HUES48 (cell line): Measurements from ENCODE around the gene OGG1.

Source experiments
- H3K27ac ChIP-seq: one replicate; pipeline ENCODE4 v1.7.0; 2013; ENCODE audit warnings: low read depth, low read length, inconsistent platforms
- H3K27me3 ChIP-seq: 2 replicates; pipeline ENCODE4 v1.6.1; 2013; ENCODE audit warnings: mild to moderate bottlenecking, low read length; ENCODE audit not compliant: control insufficient read depth, insufficient read depth
- H3K36me3 ChIP-seq: 2 replicates; pipeline ENCODE4 v1.6.1; 2013; ENCODE audit warnings: low read length; ENCODE audit not compliant: control insufficient read depth, insufficient read depth
- H3K4me1 ChIP-seq: 2 replicates; pipeline ENCODE4 v1.6.1; 2013; ENCODE audit warnings: mild to moderate bottlenecking, low read length; ENCODE audit not compliant: control insufficient read depth, insufficient read depth
- H3K4me3 ChIP-seq: 2 replicates; pipeline ENCODE4 v1.5.1; 2013; ENCODE audit warnings: mild to moderate bottlenecking, low read depth, low read length
- H3K9ac ChIP-seq: 2 replicates; pipeline ENCODE4 v1.6.1; 2013; ENCODE audit warnings: mild to moderate bottlenecking, low read depth, low read length, moderate library complexity
- H3K9me3 ChIP-seq: 2 replicates; pipeline ENCODE4 v1.6.1; 2013; ENCODE audit warnings: low read length; ENCODE audit not compliant: control insufficient read depth, insufficient read depth

The OGG1 gene

GRCh38 chr3:9746330-9746729 is 3.4 kb upstream of the OGG1 start:
- H3K9me3 ChIP-seq, result no peaks in the 10 kb centered on the region
- peaks cover 77% of the 10 kb centered on the region for H3K36me3 ChIP-seq
- H3K27me3 ChIP-seq, result no peaks in the 10 kb centered on the region
- H3K4me3 ChIP-seq, result no peak overlapping the region
- no peak overlapping the region for H3K9ac ChIP-seq
- H3K27ac ChIP-seq, result no peak overlapping the region
- peaks cover 8% of the 10 kb centered on the region; the same call in 1 of the 2 replicates for H3K4me1 ChIP-seq

GRCh38 chr3:9747267-9747666 is 2.5 kb upstream of the OGG1 start:
- Histone ChIP-seq H3K27me3 (no peaks in the 10 kb centered on the region), H3K36me3 (peaks cover 77% of the 10 kb centered on the region), H3K27ac (no peak overlapping the region), H3K4me1 (peaks cover 8% of the 10 kb centered on the region; the same call in 1 of the 2 replicates), H3K4me3 (no peak overlapping the region), H3K9me3 (no peaks in the 10 kb centered on the region), H3K9ac (no peak overlapping the region)

GRCh38 chr3:9748031-9748430 is 1.7 kb upstream of the OGG1 start:
- Histone ChIP-seq H3K4me1 (peaks cover 8% of the 10 kb centered on the region; the same call in 1 of the 2 replicates), H3K36me3 (peaks cover 77% of the 10 kb centered on the region), H3K27me3 (no peaks in the 10 kb centered on the region), H3K27ac (no peak overlapping the region), H3K4me3 (no peak overlapping the region), H3K9ac (no peak overlapping the region), H3K9me3 (no peaks in the 10 kb centered on the region)

- H3K27ac ChIP-seq, result peak overlapping the region; percentile 94
- no peaks in the 10 kb centered on the region for H3K9me3 ChIP-seq
- H3K4me1 ChIP-seq, result peaks cover 8% of the 10 kb centered on the region; the same call in 1 of the 2 replicates
- peaks cover 72% of the 10 kb centered on the region for H3K36me3 ChIP-seq
- H3K27me3 ChIP-seq, result no peaks in the 10 kb centered on the region
- peak overlapping the region; percentile 70 for H3K4me3 ChIP-seq
- peak overlapping the region; percentile 75 for H3K9ac ChIP-seq
Observed at GRCh38 chr3:9749296-9749644, 482 bp upstream of the OGG1 start.

- H3K4me3 ChIP-seq, result peak overlapping the region; percentile 70
- peaks cover 68% of the 10 kb centered on the region for H3K36me3 ChIP-seq
- H3K27me3 ChIP-seq, result no peaks in the 10 kb centered on the region
- no peaks in the 10 kb centered on the region for H3K9me3 ChIP-seq
- H3K9ac ChIP-seq, result peak overlapping the region; percentile 47; the same call in 1 of the 2 replicates
- peaks cover 8% of the 10 kb centered on the region; the same call in 1 of the 2 replicates for H3K4me1 ChIP-seq
- peak overlapping the region; percentile 94 for H3K27ac ChIP-seq
Observed at GRCh38 chr3:9750556-9751411, 1.0 kb downstream of the OGG1 start.

GRCh38 chr3:9754678-9755077 is 4.9 kb downstream of the OGG1 start:
- Histone ChIP-seq H3K4me1 (peaks cover 4% of the 10 kb centered on the region; the same call in 1 of the 2 replicates), H3K27ac (no peak overlapping the region), H3K27me3 (no peaks in the 10 kb centered on the region), H3K4me3 (no peak overlapping the region), H3K36me3 (peaks cover 74% of the 10 kb centered on the region), H3K9me3 (no peaks in the 10 kb centered on the region), H3K9ac (no peak overlapping the region)

- Histone ChIP-seq H3K36me3 (peaks cover 57% of the 10 kb centered on the region), H3K9ac (no peak overlapping the region), H3K4me1 (no peaks in the 10 kb centered on the region), H3K27me3 (no peaks in the 10 kb centered on the region), H3K27ac (no peak overlapping the region), H3K9me3 (no peaks in the 10 kb centered on the region), H3K4me3 (no peak overlapping the region)
Observed at GRCh38 chr3:9757427-9757826, 7.7 kb downstream of the OGG1 start.

- Histone ChIP-seq H3K4me3 (no peak overlapping the region), H3K27me3 (no peaks in the 10 kb centered on the region), H3K9me3 (no peaks in the 10 kb centered on the region), H3K36me3 (peaks cover 32% of the 10 kb centered on the region), H3K9ac (no peak overlapping the region), H3K4me1 (peaks cover 5% of the 10 kb centered on the region), H3K27ac (no peak overlapping the region)
Observed at GRCh38 chr3:9760779-9761505, 11.2 kb downstream of the OGG1 start.

GRCh38 chr3:9761919-9762318 is 12.2 kb downstream of the OGG1 start:
- H3K36me3 ChIP-seq, result peaks cover 22% of the 10 kb centered on the region
- no peak overlapping the region for H3K4me3 ChIP-seq
- no peak overlapping the region for H3K9ac ChIP-seq
- H3K9me3 ChIP-seq, result no peaks in the 10 kb centered on the region
- H3K27me3 ChIP-seq, result 0 out of 2 replicates have a peak, but pooled peaks cover under 1% of the 10 kb centered on the region
- peaks cover 9% of the 10 kb centered on the region for H3K4me1 ChIP-seq
- H3K27ac ChIP-seq, result no peak overlapping the region

GRCh38 chr3:9762871-9763270 is 13.1 kb downstream of the OGG1 start:
- no peak overlapping the region for H3K27ac ChIP-seq
- H3K4me3 ChIP-seq, result no peak overlapping the region
- peaks cover 12% of the 10 kb centered on the region for H3K36me3 ChIP-seq
- H3K9me3 ChIP-seq, result no peaks in the 10 kb centered on the region
- no peak overlapping the region for H3K9ac ChIP-seq
- peaks cover 9% of the 10 kb centered on the region for H3K4me1 ChIP-seq
- H3K27me3 ChIP-seq, result 0 out of 2 replicates have a peak, but pooled peaks cover 8% of the 10 kb centered on the region

- Histone ChIP-seq H3K36me3 (no peaks in the 10 kb centered on the region; the same call in 1 of the 2 replicates), H3K4me3 (no peak overlapping the region), H3K9ac (no peak overlapping the region)
Observed at GRCh38 chr3:9765865-9766264, 16.1 kb downstream of the OGG1 start.

More at GRCh38 chr3:9765865-9766264, 16.1 kb downstream of the OGG1 start:
- peaks cover 8% of the 10 kb centered on the region for H3K27me3 ChIP-seq
- no peak overlapping the region for H3K27ac ChIP-seq
- no peaks in the 10 kb centered on the region for H3K9me3 ChIP-seq
- peaks cover 9% of the 10 kb centered on the region for H3K4me1 ChIP-seq
